Hepatocyte (in vitro differentiated cells): Measurements from ENCODE around the gene ZMIZ1. TPM values are rescaled to one million over a fixed set of nuclear protein-coding genes. Genes with fewer than 3 reads are reported as not detected.

ENCODE experiments used
- DNase-seq: peaks from one replicate; pipeline ENCODE4 v3.0.0-alpha.2; 2016; ENCODE audit warnings: low spot score
- H2AFZ ChIP-seq: fragments of 200-600 bp; sonication (generic); 2 replicates; pipeline ENCODE4 v1.6.0; 2016; ENCODE audit warnings: antibody characterized with exemption, mild to moderate bottlenecking
- H3K27ac ChIP-seq: fragments of 200-600 bp; sonication (generic); 2 replicates; pipeline ENCODE4 v1.5.1; 2016; ENCODE audit warnings: mild to moderate bottlenecking
- H3K27me3 ChIP-seq: fragments of 200-600 bp; sonication (generic); 2 replicates; pipeline ENCODE4 v1.6.1; 2016
- H3K36me3 ChIP-seq: fragments of 200-600 bp; sonication (generic); replicated peaks from 2 replicates; pipeline ENCODE4 v1.5.1; 2016; ENCODE audit warnings: low read depth; ENCODE audit not compliant: insufficient read depth
- H3K4me1 ChIP-seq: fragments of 200-600 bp; sonication (generic); 2 replicates; pipeline ENCODE4 v1.5.1; 2016; ENCODE audit warnings: mild to moderate bottlenecking, moderate library complexity; ENCODE audit not compliant: insufficient read depth
- H3K4me2 ChIP-seq: fragments of 200-600 bp; sonication (generic); 2 replicates; pipeline ENCODE4 v1.6.0; 2016
- H3K4me3 ChIP-seq: fragments of 200-600 bp; sonication (generic); 2 replicates; pipeline ENCODE4 v1.5.1; 2016; ENCODE audit warnings: mild to moderate bottlenecking
- H3K79me2 ChIP-seq: fragments of 200-600 bp; sonication (generic); 2 replicates; pipeline ENCODE4 v1.6.0; 2017; ENCODE audit warnings: mild to moderate bottlenecking
- H3K9me2 ChIP-seq: fragments of 200-600 bp; sonication (generic); replicated peaks from 2 replicates; pipeline ENCODE4 v1.6.0; 2017; ENCODE audit warnings: mild to moderate bottlenecking; ENCODE audit not compliant: insufficient read depth
- H3K9me3 ChIP-seq: fragments of 200-600 bp; sonication (generic); 2 replicates; pipeline ENCODE4 v1.5.1; 2016; ENCODE audit warnings: low read depth, mild to moderate bottlenecking
- H4K20me1 ChIP-seq: fragments of 200-600 bp; sonication (generic); 2 replicates; pipeline ENCODE4 v1.6.0; 2016; ENCODE audit warnings: mild to moderate bottlenecking; ENCODE audit not compliant: insufficient read depth, poor library complexity, severe bottlenecking
- EZH2 ChIP-seq: fragments of 200-600 bp; sonication (generic); IDR thresholded peaks from 2 replicates; pipeline ENCODE4 v1.6.1; 2016; ENCODE audit warnings: antibody characterized with exemption, mild to moderate bottlenecking, borderline replicate concordance
- EZH2phosphoT487 ChIP-seq: fragments of 200-600 bp; sonication (generic); IDR thresholded peaks from one replicate; pipeline ENCODE4 v1.6.1; 2018; ENCODE audit warnings: antibody characterized with exemption, mild to moderate bottlenecking, low read depth, moderate library complexity; ENCODE audit not compliant: unreplicated experiment, severe bottlenecking
- WGBS: methylation state at CpG from one replicate; pipeline ENCODE4 v1.1.6; 2016; ENCODE audit warnings: low lambda C conversion rate; ENCODE audit errors: missing lambda C conversion rate; 5-methylcytosine and 5-hydroxymethylcytosine counted together
- polyA plus RNA-seq: library from polyadenylated mRNA; unstranded; fragments of >200 nt; fragmentation: Nextera tagmentation; extraction: Ambion mirVana; gene quantifications from 2 replicates; pipeline ENCODE4 v1.2.1, GENCODE V29; 2016
- total RNA-seq: library from RNA; depleted of rRNA; stranded (reverse); fragments of >200 nt; gene quantifications from 2 replicates; pipeline ENCODE4 v1.2.3, GENCODE V29; 2014
- TF ChIP-seq, protein P1 (sequence below): fragments of 200-600 bp; sonication (generic); IDR thresholded peaks from 2 replicates; pipeline ENCODE4 v1.5.1; 2016; ENCODE audit warnings: antibody characterized with exemption, mild to moderate bottlenecking; ENCODE audit not compliant: poor library complexity

Gene ZMIZ1
- total and polyA plus RNA-seq, 2 experiments from 2014 or later: 30.9 to 32.4 TPM

DNA sequence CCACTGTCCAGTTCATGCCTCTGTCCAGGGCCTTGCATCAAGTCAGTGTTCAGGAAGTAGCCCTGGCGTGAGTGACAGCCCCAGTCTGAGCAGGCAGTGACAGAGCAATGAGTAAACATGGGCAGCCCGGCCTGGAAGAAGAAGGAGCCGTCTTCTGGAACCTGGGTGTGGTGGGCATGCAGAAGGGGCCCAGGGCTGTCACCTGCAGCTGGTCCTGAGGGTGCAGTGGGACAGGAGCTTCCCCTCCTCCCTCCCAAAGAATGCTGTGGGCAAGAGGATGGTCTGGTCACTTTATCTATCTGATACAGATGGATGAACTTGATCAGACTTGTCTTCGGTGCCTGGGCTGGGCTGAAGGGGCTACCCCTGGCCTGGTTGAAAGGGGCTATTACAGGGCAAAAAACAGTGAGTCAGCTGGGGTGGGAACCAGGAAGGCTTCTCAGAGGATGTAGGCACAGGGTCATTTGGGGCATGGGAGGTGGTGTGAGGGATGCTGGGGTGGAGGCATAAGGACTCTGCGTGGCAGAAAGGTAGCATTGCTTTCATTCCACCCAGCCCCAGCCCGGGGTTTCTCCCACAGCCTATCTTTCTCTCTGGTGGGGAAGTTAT is 235.8 kb downstream of the ZMIZ1 start:
- H3K4me2 ChIP-seq: no peak overlapping the region
- 93% methylated on average over 6 of the region's 6 CpGs for WGBS
- H4K20me1 ChIP-seq: no peaks in the 10 kb centered on the region
- no peaks in the 10 kb centered on the region for H3K36me3 ChIP-seq
- H3K9me3 ChIP-seq: no peaks in the 10 kb centered on the region
- H3K4me1 ChIP-seq: peaks cover 2% of the 10 kb centered on the region
- H3K4me3 ChIP-seq: no peak overlapping the region
- no peaks in the 10 kb centered on the region for H3K9me2 ChIP-seq
- H2AFZ ChIP-seq: no peak overlapping the region
- no peak for DNase-seq
- H3K27ac ChIP-seq: no peak overlapping the region
- no peaks in the 10 kb centered on the region for H3K27me3 ChIP-seq
- TF ChIP-seq EZH2: no peak
- no peak for TF ChIP-seq EZH2phosphoT487
- TF ChIP-seq, protein P1, sequence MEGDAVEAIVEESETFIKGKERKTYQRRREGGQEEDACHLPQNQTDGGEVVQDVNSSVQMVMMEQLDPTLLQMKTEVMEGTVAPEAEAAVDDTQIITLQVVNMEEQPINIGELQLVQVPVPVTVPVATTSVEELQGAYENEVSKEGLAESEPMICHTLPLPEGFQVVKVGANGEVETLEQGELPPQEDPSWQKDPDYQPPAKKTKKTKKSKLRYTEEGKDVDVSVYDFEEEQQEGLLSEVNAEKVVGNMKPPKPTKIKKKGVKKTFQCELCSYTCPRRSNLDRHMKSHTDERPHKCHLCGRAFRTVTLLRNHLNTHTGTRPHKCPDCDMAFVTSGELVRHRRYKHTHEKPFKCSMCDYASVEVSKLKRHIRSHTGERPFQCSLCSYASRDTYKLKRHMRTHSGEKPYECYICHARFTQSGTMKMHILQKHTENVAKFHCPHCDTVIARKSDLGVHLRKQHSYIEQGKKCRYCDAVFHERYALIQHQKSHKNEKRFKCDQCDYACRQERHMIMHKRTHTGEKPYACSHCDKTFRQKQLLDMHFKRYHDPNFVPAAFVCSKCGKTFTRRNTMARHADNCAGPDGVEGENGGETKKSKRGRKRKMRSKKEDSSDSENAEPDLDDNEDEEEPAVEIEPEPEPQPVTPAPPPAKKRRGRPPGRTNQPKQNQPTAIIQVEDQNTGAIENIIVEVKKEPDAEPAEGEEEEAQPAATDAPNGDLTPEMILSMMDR: no peak
- H3K79me2 ChIP-seq: no peaks in the 10 kb centered on the region

DNA sequence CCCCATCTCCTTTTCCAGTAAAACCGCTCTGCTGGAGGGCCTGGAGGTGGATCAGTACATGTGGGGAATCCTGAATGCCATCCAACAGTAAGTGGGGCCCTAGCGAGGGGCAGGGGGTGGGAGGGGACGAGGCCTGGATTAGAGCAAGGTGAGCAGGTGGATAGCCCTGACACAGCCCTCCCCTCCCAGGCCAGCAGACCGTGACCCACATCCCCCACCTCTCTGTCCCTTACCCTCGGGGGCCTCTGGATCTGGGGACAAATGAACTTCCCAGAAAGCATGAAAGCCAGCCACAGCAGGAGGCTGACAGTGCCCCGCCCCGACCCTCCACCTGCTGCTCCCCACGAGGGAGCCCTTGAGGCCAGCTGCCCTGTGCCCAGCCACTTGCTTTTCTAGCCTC is 236.7 kb downstream of the ZMIZ1 start:
- Histone ChIP-seq H3K27me3 (no peaks in the 10 kb centered on the region), H3K36me3 (no peaks in the 10 kb centered on the region), H2AFZ (no peak overlapping the region), H4K20me1 (no peaks in the 10 kb centered on the region), H3K9me2 (no peaks in the 10 kb centered on the region), H3K9me3 (no peaks in the 10 kb centered on the region), H3K4me1 (peaks cover 2% of the 10 kb centered on the region), H3K4me3 (no peak overlapping the region), H3K79me2 (no peaks in the 10 kb centered on the region), H3K4me2 (no peak overlapping the region), H3K27ac (no peak overlapping the region)
- no peak for TF ChIP-seq EZH2
- no peak for TF ChIP-seq EZH2phosphoT487
- TF ChIP-seq, protein P1: no peak
- WGBS: 93% methylated on average over 7 of the region's 8 CpGs
- DNase-seq: no peak

DNA sequence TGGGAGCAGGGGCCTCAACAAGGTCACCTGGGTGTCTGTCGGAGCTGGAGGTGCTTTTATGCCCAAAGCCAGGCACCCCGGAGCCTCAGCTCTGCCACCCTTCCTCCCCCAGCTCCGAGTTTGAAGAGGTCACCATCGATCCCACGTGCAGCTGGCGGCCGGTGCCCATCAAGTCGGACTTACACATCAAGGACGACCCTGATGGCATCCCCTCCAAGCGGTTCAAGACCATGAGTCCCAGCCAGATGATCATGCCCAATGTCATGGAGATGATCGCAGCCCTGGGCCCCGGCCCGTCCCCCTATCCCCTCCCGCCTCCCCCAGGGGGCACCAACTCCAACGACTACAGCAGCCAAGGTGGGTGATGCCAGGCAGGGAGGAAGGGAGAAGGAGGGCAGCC is 237.2 kb downstream of the ZMIZ1 start:
- DNase-seq: no peak
- Histone ChIP-seq H3K27ac (no peak overlapping the region), H3K9me2 (no peaks in the 10 kb centered on the region), H2AFZ (no peak overlapping the region), H4K20me1 (no peaks in the 10 kb centered on the region), H3K4me1 (peaks cover 2% of the 10 kb centered on the region), H3K9me3 (no peaks in the 10 kb centered on the region), H3K79me2 (no peaks in the 10 kb centered on the region), H3K4me3 (no peak overlapping the region), H3K36me3 (no peaks in the 10 kb centered on the region), H3K4me2 (no peak overlapping the region), H3K27me3 (no peaks in the 10 kb centered on the region)
- TF ChIP-seq EZH2phosphoT487: no peak
- TF ChIP-seq, protein P1: no peak
- TF ChIP-seq EZH2: no peak
- 94% methylated on average over 15 of the region's 15 CpGs for WGBS
